Central memory CD8-positive, alpha-beta T cell (primary cell): Measurements from ENCODE around the gene LINC01488.

Experiments
- ATAC-seq: fragments of 150-1000 bp; cut with Tn5 transposase; replicated peaks from 2 replicates; pipeline ENCODE4 v1.10.0; 2022; ENCODE audit warnings: mild to moderate bottlenecking, moderate FRiP score, moderate number of reproducible peaks; ENCODE audit not compliant: poor library complexity, severe bottlenecking; ENCODE audit errors: extremely low read depth
- DNase-seq, 2 donors: peaks; one replicate each; pipeline ENCODE4 v3.0.0; 2021; ENCODE audit warnings: low spot score in 2 of 2
- H3K27ac Mint-ChIP-seq: one replicate; pipeline ENCODE4 v1.8.0; 2022; ENCODE audit warnings: low read depth, mild to moderate bottlenecking, moderate library complexity, mixed read lengths
- H3K27me3 Mint-ChIP-seq: one replicate; pipeline ENCODE4 v1.8.0; 2022; ENCODE audit warnings: mixed read lengths
- H3K36me3 Mint-ChIP-seq: one replicate; pipeline ENCODE4 v1.8.0; 2022; ENCODE audit warnings: mild to moderate bottlenecking, moderate library complexity, mixed read lengths; ENCODE audit not compliant: insufficient read depth
- H3K4me1 Mint-ChIP-seq: one replicate; pipeline ENCODE4 v1.8.0; 2022; ENCODE audit warnings: mixed read lengths
- H3K4me3 Mint-ChIP-seq: one replicate; pipeline ENCODE4 v1.8.0; 2022; ENCODE audit warnings: mild to moderate bottlenecking, moderate library complexity, mixed read lengths
- H3K9me3 Mint-ChIP-seq: one replicate; pipeline ENCODE4 v1.8.0; 2022; ENCODE audit warnings: mixed read lengths

LINC01488 gene

DNA sequence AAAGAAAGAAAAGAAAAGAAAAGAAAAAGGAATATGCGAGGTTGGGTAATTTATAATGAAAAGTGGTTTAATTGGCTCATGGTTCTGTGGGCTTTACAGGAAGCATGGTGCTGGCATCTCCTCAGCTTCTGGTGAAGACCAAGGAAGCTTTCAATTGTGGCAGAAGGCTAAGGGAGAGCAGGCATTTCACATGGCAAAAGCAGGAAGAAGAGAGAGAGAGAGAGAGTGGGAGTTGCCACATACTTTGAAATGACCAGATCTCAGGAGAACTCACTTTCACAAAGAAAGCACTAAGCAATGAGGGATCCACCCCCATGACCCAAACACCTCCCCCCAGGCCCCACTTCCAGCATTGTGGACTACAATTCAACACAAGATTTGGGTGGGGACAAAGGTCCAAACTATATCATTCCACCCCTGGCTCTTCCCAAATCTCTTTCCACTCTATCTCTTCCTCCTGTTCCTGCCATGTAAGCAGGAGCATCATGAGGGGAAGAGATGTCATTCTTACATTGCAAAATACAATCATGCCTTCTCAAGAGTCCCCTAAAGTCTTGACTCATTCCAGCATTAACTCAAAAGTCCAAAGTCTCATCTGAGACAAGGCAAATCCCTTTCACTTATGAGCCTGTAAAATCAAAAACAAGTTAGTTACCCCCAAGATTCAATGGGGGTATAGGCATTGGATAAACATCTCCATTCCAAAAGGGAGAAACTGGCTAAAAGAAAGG lies 38.9 kb downstream of the LINC01488 start:
- DNase-seq (no peak), ATAC-seq (no peak)
- H3K36me3 Mint-ChIP-seq, result peaks cover 3% of the 10 kb centered on the region
- H3K4me1 Mint-ChIP-seq, result no peaks in the 10 kb centered on the region
- H3K4me3 Mint-ChIP-seq, result no peak overlapping the region
- no peak overlapping the region for H3K27ac Mint-ChIP-seq
- peaks cover 41% of the 10 kb centered on the region for H3K27me3 Mint-ChIP-seq
- peaks cover 7% of the 10 kb centered on the region for H3K9me3 Mint-ChIP-seq

DNA sequence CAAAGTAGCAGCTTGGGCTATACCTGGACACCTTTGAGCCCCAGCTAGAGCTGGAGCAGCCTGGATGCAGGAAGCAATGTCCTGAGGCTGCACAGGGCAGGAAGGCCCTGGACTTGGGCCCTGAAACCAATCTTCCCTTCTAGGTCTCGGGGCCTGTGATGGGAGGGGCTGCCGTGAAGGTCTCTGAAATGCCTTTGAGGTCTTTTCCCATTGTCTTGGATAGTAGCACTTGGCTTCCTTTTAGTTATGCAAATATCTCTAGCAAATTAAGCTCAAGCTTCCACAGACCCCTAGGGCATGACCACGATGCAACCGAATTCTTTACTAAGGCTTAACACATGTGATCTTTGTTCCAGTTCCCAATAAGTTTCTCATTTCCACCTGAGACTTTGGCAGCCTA lies 40.0 kb downstream of the LINC01488 start:
- peaks cover 7% of the 10 kb centered on the region for H3K9me3 Mint-ChIP-seq
- no peaks in the 10 kb centered on the region for H3K4me1 Mint-ChIP-seq
- peaks cover 44% of the 10 kb centered on the region for H3K27me3 Mint-ChIP-seq
- DNase-seq (no peak), ATAC-seq (no peak)
- H3K36me3 Mint-ChIP-seq, result peaks cover 3% of the 10 kb centered on the region
- no peak overlapping the region for H3K27ac Mint-ChIP-seq
- H3K4me3 Mint-ChIP-seq, result no peak overlapping the region

GRCh38 chr11:69523453-69523852 lies 42.0 kb downstream of the LINC01488 start:
- Mint-ChIP-seq H3K4me1 (no peaks in the 10 kb centered on the region), H3K27ac (no peak overlapping the region), H3K9me3 (peaks cover 4% of the 10 kb centered on the region), H3K4me3 (no peak overlapping the region), H3K36me3 (no peaks in the 10 kb centered on the region), H3K27me3 (peaks cover 26% of the 10 kb centered on the region)
- DNase-seq, result no peak
- no peak for ATAC-seq

GRCh38 chr11:69524291-69524882 lies 42.9 kb downstream of the LINC01488 start:
- Mint-ChIP-seq H3K9me3 (no peaks in the 10 kb centered on the region), H3K36me3 (no peaks in the 10 kb centered on the region), H3K27ac (no peak overlapping the region), H3K4me3 (no peak overlapping the region), H3K4me1 (no peaks in the 10 kb centered on the region), H3K27me3 (peaks cover 23% of the 10 kb centered on the region)
- DNase-seq (no peak), ATAC-seq (no peak)

- H3K4me3 Mint-ChIP-seq, result no peak overlapping the region
- peaks cover 25% of the 10 kb centered on the region for H3K27me3 Mint-ChIP-seq
- DNase-seq (no peak), ATAC-seq (no peak)
- H3K9me3 Mint-ChIP-seq, result no peaks in the 10 kb centered on the region
- H3K4me1 Mint-ChIP-seq, result peaks cover 2% of the 10 kb centered on the region
- H3K36me3 Mint-ChIP-seq, result no peaks in the 10 kb centered on the region
- no peak overlapping the region for H3K27ac Mint-ChIP-seq
Measured at GRCh38 chr11:69524991-69525411, 43.5 kb downstream of the LINC01488 start.

DNA sequence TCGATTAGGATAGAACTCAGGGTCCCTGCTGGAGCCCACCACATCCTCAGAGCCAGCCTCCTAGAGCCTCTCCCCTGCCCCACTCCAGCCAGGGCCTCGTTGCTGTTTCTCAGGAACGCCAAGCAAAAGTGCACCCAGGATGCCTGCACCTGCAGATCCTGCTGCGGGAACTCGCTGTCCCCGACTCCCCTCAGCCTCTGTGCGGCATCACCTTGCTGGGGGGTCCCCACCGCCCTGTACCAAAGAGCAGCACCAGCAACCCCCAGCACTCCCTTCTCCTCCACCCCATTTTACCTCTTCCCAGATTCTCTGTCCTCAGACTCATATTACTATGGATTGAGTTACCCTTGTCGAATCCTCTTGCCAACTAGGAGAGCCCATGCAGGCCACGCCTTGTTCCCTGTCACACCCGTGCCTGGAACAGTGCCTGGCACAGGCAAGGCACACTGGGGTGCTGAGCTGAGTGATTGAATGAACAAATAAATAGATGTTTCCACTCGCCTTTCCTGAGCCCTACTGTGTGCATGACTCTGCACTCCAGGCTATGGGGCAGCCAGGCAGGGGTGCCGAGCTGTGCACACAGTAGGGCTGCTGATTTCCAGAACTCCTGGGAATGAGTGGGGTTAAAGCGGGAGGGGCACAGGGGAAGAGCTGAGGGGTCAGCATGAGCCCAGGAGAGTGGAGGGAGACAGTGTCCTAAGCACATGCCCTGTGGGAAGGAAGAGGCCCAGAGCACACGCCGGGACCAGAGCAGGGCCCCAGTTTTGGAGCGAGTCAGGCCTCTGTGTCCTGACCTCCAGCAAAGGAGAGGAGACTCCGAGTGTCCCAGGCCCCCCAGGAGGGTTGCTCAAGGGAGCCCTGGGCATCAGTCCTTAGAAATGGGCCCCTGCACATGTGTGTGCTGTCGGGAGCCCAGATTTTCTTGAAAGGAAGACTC lies 44.3 kb downstream of the LINC01488 start:
- Mint-ChIP-seq H3K27me3 (peaks cover 33% of the 10 kb centered on the region), H3K27ac (no peak overlapping the region), H3K4me3 (no peak overlapping the region), H3K36me3 (no peaks in the 10 kb centered on the region), H3K9me3 (no peaks in the 10 kb centered on the region), H3K4me1 (peaks cover 10% of the 10 kb centered on the region)
- DNase-seq, result no peak
- no peak for ATAC-seq

- H3K36me3 Mint-ChIP-seq, result no peaks in the 10 kb centered on the region
- H3K27ac Mint-ChIP-seq, result no peak overlapping the region
- DNase-seq, result no peak
- H3K9me3 Mint-ChIP-seq, result no peaks in the 10 kb centered on the region
- ATAC-seq, result no peak
- H3K27me3 Mint-ChIP-seq, result peaks cover 40% of the 10 kb centered on the region
- H3K4me3 Mint-ChIP-seq, result no peak overlapping the region
- H3K4me1 Mint-ChIP-seq, result peaks cover 15% of the 10 kb centered on the region
Measured at GRCh38 chr11:69526453-69526810, 45.0 kb downstream of the LINC01488 start.

- Mint-ChIP-seq H3K4me3 (no peak overlapping the region), H3K4me1 (peaks cover 18% of the 10 kb centered on the region), H3K27ac (no peak overlapping the region), H3K27me3 (peaks cover 47% of the 10 kb centered on the region), H3K36me3 (no peaks in the 10 kb centered on the region), H3K9me3 (no peaks in the 10 kb centered on the region)
- ATAC-seq, result no peak
- DNase-seq, result no peak
Measured at GRCh38 chr11:69529001-69529400, 47.5 kb downstream of the LINC01488 start.

GRCh38 chr11:69530278-69531070 lies 49.0 kb downstream of the LINC01488 start:
- Mint-ChIP-seq H3K4me1 (peaks cover 18% of the 10 kb centered on the region), H3K9me3 (no peaks in the 10 kb centered on the region), H3K36me3 (no peaks in the 10 kb centered on the region), H3K27ac (peak overlapping the region; percentile 35), H3K4me3 (no peak overlapping the region), H3K27me3 (peaks cover 43% of the 10 kb centered on the region)
- ATAC-seq, result no peak
- DNase-seq, result no peak

DNA sequence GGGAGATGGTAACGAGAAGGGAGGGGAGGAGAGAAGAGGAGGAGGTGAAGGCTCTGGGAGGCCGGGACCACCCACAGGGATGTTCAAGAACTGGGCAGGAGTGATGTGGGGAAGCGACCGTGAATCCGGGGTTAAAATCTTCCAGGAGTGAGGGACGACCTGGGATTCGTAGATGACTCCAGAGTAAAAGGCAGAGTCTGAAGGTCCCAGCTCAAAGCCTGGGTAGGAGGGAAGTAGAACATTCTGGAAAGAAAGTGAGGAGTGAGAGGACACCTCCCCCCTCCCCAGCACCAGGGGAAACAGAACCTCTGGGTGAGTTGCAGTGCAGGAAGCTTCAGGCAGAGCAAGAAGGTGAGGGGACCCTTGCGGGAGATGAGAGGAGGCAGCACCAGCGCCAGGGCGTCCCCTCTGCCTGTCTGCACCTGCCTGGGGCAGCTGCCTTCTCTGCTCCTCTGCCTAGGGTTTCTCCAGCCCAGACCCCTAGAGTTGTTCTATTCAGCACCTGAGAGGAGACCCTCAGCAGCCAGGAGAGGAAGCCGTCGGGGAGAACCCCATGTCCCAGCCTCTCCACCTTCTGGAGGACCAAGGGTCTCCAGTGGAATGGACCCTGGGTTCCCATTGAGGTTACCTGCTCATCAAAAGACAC lies 49.7 kb downstream of the LINC01488 start:
- peaks cover 18% of the 10 kb centered on the region for H3K4me1 Mint-ChIP-seq
- H3K27me3 Mint-ChIP-seq, result peaks cover 36% of the 10 kb centered on the region
- H3K36me3 Mint-ChIP-seq, result no peaks in the 10 kb centered on the region
- H3K9me3 Mint-ChIP-seq, result no peaks in the 10 kb centered on the region
- ATAC-seq (no peak), DNase-seq (no peak)
- H3K27ac Mint-ChIP-seq, result no peak overlapping the region
- H3K4me3 Mint-ChIP-seq, result no peak overlapping the region

DNA sequence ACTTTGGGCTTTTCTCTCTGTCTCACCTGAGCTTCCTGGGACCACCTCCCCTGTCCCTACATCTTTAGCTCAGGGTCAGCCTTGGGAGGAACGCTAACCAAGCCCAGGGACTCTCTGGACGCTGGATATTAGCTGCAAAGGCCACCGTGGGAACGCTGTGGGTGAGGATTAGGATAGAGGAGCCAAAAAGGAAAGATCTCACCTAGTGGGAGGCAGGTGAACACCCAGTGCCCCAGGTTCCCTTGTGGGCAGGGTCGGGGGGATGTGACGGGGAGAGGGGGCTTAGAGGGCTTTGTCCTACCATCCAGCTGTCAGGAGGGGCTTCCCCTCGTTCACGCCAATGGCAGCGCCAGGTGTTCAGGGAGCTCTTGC lies 50.2 kb downstream of the LINC01488 start:
- DNase-seq, result no peak
- no peak for ATAC-seq
- Mint-ChIP-seq H3K27ac (no peak overlapping the region), H3K9me3 (no peaks in the 10 kb centered on the region), H3K27me3 (peaks cover 37% of the 10 kb centered on the region), H3K36me3 (no peaks in the 10 kb centered on the region), H3K4me1 (peaks cover 18% of the 10 kb centered on the region), H3K4me3 (no peak overlapping the region)
